ENCODE data around the gene CD72. TPM values are rescaled to one million over a fixed set of nuclear protein-coding genes. Genes with fewer than 3 reads are reported as not detected.
"Not testable (repeated sequence)": the region's sequence is repeated elsewhere in the genome, so short reads cannot be mapped to it uniquely, and the experiment has no call there.

CD72 gene
- total RNA-seq, 1 experiment from 2014 or later, result 0.15 TPM

GRCh38 chr9:35593581-35593980, 24.6 kb downstream of the CD72 start:
- intact Hi-C loops (cut with micrococcal nuclease), result no loop called here
- Histone ChIP-seq H3K27ac (ENCODE audit: low read length) (no peak overlapping the region), H3F3A (ENCODE audit: low read length, unreplicated experiment) (no peaks in the 10 kb centered on the region), H3K9me3 (ENCODE audit: low read length) (peaks cover 3% of the 10 kb centered on the region; the same call in 1 of the 2 replicates), H3K4me3 (ENCODE audit: low read length) (no peak overlapping the region), H3K9me2 (replicated peaks; ENCODE audit: low read length) (no peaks in the 10 kb centered on the region), H3K79me2 (ENCODE audit: low read length) (no peaks in the 10 kb centered on the region), H3K4me2 (ENCODE audit: low read length) (no peak overlapping the region), H3K9ac (ENCODE audit: low read length) (no peak overlapping the region), H3K4me1 (ENCODE audit: insufficient read depth, low read length) (no peaks in the 10 kb centered on the region), H3K36me3 (ENCODE audit: low read depth, low read length) (0 out of 2 replicates have a peak, but pooled peaks cover 4% of the 10 kb centered on the region), H2AFZ (ENCODE audit: low read length) (no peak overlapping the region), H4K20me1 (ENCODE audit: low read length) (no peaks in the 10 kb centered on the region), H3K27me3 (ENCODE audit: low read length) (no peaks in the 10 kb centered on the region)
- ChIA-PET CTCF (no interaction called here), POLR2A (ENCODE audit: unreplicated experiment) (no interaction called here)
- DNase-seq (no peak), ATAC-seq (no peak)
- BruUV-seq (replicated peaks), result no TSS peak
- TF ChIP-seq EZH2phosphoT487 (IDR thresholded peaks at IDR 0.05; ENCODE audit: borderline replicate concordance, low read length) (no peak), CTCF (conservative IDR thresholded peaks at IDR 0.05; ENCODE audit: low read depth, low read length) (no peak), EZH2 (IDR thresholded peaks at IDR 0.05; ENCODE audit: low read length, unreplicated experiment) (no peak)

DNA sequence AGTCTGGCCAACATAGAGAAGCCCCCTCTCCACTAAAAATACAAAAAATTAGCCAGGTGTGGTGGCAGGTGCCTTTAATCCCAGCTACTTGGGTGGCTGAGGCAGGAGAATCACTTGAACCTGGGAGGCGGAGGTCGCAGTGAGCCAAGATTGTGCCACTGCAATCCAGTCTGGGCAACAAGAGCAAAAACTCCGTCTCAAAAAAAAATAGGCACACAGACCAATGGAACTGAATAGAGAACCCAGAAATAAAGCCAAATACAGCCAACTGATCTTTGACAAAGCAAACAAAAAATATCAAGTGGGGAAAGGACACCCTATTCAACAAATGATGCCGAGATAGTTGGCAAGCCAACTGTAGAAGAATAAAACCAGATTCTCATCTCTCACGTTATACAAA, 29.7 kb downstream of the CD72 start:
- BruUV-seq (replicated peaks); intact Hi-C loops (cut with micrococcal nuclease); H3K27me3 ChIP-seq (ENCODE audit: low read length); H2AFZ ChIP-seq (ENCODE audit: low read length); H3K36me3 ChIP-seq (ENCODE audit: low read depth, low read length); H3K27ac ChIP-seq (ENCODE audit: low read length); H3K9me3 ChIP-seq (ENCODE audit: low read length); H3K9me2 ChIP-seq (replicated peaks; ENCODE audit: low read length); CTCF ChIA-PET; H3K4me2 ChIP-seq (ENCODE audit: low read length); H3K79me2 ChIP-seq (ENCODE audit: low read length); ATAC-seq; H3K4me3 ChIP-seq (ENCODE audit: low read length); H3K4me1 ChIP-seq (ENCODE audit: insufficient read depth, low read length); POLR2A ChIA-PET (ENCODE audit: unreplicated experiment); H3F3A ChIP-seq (ENCODE audit: low read length, unreplicated experiment); H3K9ac ChIP-seq (ENCODE audit: low read length); DNase-seq; H4K20me1 ChIP-seq (ENCODE audit: low read length): not testable (repeated sequence)

- H2AFZ ChIP-seq (ENCODE audit: low read length); H3K9me2 ChIP-seq (replicated peaks; ENCODE audit: low read length); H3K27ac ChIP-seq (ENCODE audit: low read length); H3K36me3 ChIP-seq (ENCODE audit: low read depth, low read length); H3K4me1 ChIP-seq (ENCODE audit: insufficient read depth, low read length); H3K9me3 ChIP-seq (ENCODE audit: low read length); ATAC-seq; H3K27me3 ChIP-seq (ENCODE audit: low read length); POLR2A ChIA-PET (ENCODE audit: unreplicated experiment); H3K4me2 ChIP-seq (ENCODE audit: low read length); H4K20me1 ChIP-seq (ENCODE audit: low read length); H3F3A ChIP-seq (ENCODE audit: low read length, unreplicated experiment); BruUV-seq (replicated peaks); H3K4me3 ChIP-seq (ENCODE audit: low read length); CTCF ChIA-PET; DNase-seq; H3K9ac ChIP-seq (ENCODE audit: low read length); H3K79me2 ChIP-seq (ENCODE audit: low read length); intact Hi-C loops (cut with micrococcal nuclease): not testable (repeated sequence)
Observed at GRCh38 chr9:35584681-35585080, 33.5 kb downstream of the CD72 start.

GRCh38 chr9:35583521-35583920, 34.7 kb downstream of the CD72 start:
- H2AFZ ChIP-seq (ENCODE audit: low read length); H3K9me3 ChIP-seq (ENCODE audit: low read length); H3K4me3 ChIP-seq (ENCODE audit: low read length); ATAC-seq; H3K4me2 ChIP-seq (ENCODE audit: low read length); DNase-seq; H3K36me3 ChIP-seq (ENCODE audit: low read depth, low read length); H4K20me1 ChIP-seq (ENCODE audit: low read length); H3K9me2 ChIP-seq (replicated peaks; ENCODE audit: low read length); intact Hi-C loops (cut with micrococcal nuclease); H3F3A ChIP-seq (ENCODE audit: low read length, unreplicated experiment); POLR2A ChIA-PET (ENCODE audit: unreplicated experiment); H3K9ac ChIP-seq (ENCODE audit: low read length); CTCF ChIA-PET; BruUV-seq (replicated peaks); H3K27me3 ChIP-seq (ENCODE audit: low read length); H3K27ac ChIP-seq (ENCODE audit: low read length); H3K79me2 ChIP-seq (ENCODE audit: low read length); H3K4me1 ChIP-seq (ENCODE audit: insufficient read depth, low read length): not testable (repeated sequence)

GRCh38 chr9:35579659-35580227, 38.5 kb downstream of the CD72 start:
- H3K4me3 ChIP-seq (ENCODE audit: low read length); H3K27ac ChIP-seq (ENCODE audit: low read length); H3K79me2 ChIP-seq (ENCODE audit: low read length); H2AFZ ChIP-seq (ENCODE audit: low read length); H3K36me3 ChIP-seq (ENCODE audit: low read depth, low read length); H3K9ac ChIP-seq (ENCODE audit: low read length); H3K4me2 ChIP-seq (ENCODE audit: low read length); DNase-seq; H3K9me3 ChIP-seq (ENCODE audit: low read length); H3K4me1 ChIP-seq (ENCODE audit: insufficient read depth, low read length); H3K27me3 ChIP-seq (ENCODE audit: low read length); POLR2A ChIA-PET (ENCODE audit: unreplicated experiment); H3K9me2 ChIP-seq (replicated peaks; ENCODE audit: low read length); H3F3A ChIP-seq (ENCODE audit: low read length, unreplicated experiment); BruUV-seq (replicated peaks); H4K20me1 ChIP-seq (ENCODE audit: low read length); CTCF ChIA-PET; ATAC-seq: not testable (repeated sequence)
- intact Hi-C loops (cut with micrococcal nuclease), result loop anchor here (10.0 kb wide), 1 partner anchor 155 kb away; no protein-coding TSS in a partner anchor

All from PC-3 (cell line).